ENCODE measurements around the gene CEACAM16.
A peak's percentile ranks its signal among the peaks of the same experiment; 100 is the strongest.
"Not testable (repeated sequence)": the region's sequence is repeated elsewhere in the genome, so short reads cannot be mapped to it uniquely, and the experiment has no call there.

Gene CEACAM16

DNA sequence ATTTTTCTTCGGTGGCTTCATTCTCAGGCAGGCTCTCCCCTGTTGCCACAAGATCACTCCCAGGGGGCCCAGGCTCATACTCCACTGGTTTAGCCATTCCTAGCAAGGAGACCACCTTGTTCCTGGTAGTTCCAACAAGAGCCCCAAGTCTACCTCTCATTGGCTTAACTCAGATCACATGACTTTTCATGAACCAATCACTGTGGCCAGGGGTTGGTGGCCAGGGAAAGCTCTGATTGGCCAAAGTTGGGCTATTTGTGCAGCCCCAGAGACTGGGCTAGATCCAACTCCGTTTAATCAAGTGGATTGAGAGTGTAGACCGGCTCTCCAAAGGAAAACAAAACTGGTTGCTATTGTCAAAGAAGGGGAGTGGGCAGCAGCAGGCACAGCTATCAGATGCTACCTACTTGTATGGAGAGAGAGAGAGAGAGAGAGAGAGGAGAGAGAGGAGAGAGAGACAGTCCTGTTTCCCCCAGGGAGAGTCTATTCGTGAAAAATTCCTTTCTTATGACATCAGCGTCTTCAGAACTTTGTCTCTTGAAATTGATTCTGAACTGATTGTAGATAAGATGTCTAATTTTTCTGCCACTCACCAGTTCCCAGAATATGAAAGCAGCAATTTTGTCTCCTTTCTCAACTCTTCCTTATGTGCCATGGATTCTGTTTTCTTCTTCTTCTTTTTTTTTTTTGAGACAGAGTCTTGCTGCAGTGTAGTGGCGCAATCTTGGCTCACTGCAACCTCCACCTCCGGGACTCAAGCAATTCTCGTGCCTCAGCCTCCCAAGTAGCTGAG lies 21.7 kb upstream of the CEACAM16 start:
- DNase-seq: no peak

- DNase-seq: no peak
Measured at GRCh38 chr19:44680536-44680935, 18.4 kb upstream of the CEACAM16 start.

GRCh38 chr19:44681992-44682790 lies 16.8 kb upstream of the CEACAM16 start:
- no peak for DNase-seq

DNA sequence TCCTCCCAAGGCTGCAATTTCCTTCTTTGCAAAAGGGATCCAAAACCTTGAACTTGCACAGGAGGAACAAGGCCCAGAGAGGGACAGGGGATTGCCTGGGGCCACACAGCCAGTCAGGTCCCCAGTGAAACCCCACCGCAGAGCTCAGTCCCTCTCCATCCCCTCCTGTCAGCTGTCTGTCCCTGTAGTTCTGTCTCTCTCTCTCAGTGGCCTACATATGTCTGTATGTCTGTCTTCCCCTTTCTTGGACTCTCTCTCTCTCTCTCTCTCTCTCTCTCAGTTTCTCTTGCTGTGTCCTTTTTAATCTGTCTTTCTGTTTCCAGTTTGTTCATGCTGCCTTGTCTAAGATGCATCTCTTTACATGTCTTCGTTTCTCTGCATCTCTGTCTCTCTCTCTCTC lies 16.1 kb upstream of the CEACAM16 start:
- DNase-seq: no peak

- DNase-seq: no peak
Measured at GRCh38 chr19:44683434-44684210, 15.3 kb upstream of the CEACAM16 start.

DNA sequence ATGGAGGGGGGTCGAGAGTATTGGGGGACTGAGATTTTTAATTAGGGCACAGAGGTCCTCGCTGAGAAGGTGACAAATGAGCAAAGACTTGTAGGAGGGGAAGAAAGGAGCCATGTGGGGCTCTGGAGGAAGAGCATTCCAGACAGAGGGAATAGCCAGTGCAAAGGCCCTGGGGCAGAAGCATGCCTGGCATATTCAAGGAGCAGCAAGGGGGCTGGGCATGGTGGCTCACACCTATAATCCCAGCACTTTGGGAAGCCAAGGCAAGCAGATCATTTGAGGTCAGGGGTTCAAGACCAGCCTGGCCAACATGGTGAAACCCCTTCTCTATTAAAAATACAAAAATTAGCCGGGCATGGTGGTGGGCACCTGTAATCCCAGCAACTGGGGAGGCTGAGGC lies 14.6 kb upstream of the CEACAM16 start:
- not testable (repeated sequence) for DNase-seq

GRCh38 chr19:44684892-44685863 lies 13.8 kb upstream of the CEACAM16 start:
- peak in 1 of 2 donors; percentile 18 for DNase-seq

DNA sequence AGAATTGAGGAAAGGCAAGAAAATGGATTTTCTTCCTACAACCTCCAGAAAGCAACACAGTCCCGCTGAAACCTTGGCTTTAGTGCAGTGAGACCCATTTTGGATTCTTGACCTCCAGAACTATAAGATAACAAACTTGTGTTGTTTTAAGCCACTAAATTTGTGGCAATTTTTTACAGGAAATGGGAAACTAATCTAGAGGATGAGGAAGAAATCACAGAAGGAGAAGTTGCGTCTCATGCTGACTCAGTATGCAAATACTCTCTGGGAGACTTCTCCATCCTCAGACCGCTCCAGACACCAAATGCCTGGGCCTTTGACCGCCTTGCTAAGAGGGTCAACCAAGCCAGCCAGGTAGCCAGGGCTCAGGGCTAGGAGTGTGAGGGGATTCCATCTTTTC lies 13.1 kb upstream of the CEACAM16 start:
- DNase-seq: peak in 1 of 2 donors; percentile 35

DNA sequence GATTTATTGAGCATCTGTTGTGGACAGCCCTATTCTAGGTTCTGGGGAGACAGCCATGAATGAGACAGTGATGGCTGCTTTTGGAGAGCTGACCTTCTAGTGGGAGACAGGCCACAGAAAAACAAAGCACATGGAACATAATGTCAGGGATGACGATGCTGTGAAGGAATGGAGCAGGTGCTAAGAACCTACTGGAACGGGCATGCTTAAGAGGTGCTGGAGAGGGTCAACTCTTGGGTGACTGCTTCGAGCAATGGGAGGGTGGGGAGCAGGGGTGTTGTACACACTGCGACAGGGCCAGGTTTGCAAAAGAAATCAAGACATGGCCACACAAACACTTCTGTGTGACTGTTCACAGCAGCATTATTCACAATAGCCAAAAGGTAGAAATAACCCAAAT lies 12.1 kb upstream of the CEACAM16 start:
- DNase-seq: no peak

GRCh38 chr19:44687888-44688287 lies 11.1 kb upstream of the CEACAM16 start:
- peak in 1 of 2 donors; percentile 14 for DNase-seq

- peak; percentile 73 to 75 for DNase-seq
Measured at GRCh38 chr19:44689290-44690130, 9.4 kb upstream of the CEACAM16 start.

DNA sequence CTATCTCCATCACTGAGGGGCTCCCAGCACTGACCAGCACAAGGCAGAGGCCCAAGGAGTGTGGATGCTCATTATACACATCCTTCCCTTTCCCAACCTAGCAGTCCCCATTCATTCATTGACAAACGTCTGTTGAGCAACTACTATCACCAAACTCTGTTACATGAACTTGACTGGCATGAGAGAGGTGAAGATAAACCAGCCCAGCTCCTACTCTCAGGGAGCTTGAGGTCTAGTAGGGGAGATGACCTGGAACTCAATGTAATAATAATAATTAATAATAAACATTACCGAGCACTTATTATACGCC lies 8.9 kb upstream of the CEACAM16 start:
- no peak for DNase-seq

DNA sequence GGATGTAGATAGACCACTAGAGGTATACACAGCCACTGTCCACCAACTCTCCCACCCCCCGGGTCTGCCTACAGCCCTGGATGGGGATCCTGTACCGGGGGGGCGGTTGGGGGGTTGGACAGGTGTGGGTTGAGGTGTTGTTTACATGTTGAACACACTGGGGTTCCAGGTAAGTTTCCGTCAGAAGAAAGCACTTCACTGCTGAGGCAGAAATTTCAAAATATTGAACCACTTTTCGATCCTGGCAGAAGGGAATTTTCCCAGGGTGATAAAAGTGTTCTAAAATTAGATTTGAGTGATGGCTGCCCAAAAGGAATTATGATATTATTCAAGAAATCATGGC lies 6.6 kb upstream of the CEACAM16 start:
- DNase-seq: no peak

- DNase-seq: peak; percentile 12 to 35
Measured at GRCh38 chr19:44694184-44694579, 4.8 kb upstream of the CEACAM16 start.

DNA sequence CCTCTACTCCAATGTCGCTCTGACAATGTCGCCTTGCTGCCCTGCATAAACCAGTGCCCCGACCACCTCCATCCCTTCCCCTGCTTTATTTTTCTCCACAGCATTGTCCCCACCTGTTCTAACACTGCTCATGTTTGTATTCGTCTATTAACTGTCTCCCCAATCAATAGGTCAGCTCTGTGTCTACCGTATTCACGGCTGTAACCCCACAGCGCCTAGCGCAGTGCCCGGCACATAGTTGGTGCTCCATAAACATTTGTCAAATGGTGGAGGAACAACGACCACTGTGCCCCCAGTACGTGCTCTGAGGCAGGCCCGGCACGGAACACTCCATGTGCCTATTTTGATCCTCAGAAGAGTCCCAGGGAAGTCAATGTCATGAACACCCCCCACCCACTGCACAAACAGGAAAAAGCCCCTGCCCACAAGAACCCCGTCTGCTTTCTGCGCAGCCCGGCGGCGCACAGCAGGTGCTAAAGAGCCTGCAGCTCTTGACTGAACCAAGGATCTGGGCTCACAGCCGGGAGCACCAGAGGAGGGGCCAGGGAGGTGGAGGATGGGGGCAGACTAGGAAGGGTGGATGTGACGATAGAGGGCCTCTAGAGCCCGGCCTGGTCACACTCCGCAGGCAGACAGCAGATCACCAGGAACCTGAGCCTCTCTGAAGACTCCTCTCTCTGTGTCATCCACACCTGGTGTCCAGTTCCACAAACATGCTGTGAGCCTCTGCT lies 1.8 kb upstream of the CEACAM16 start:
- DNase-seq: no peak

DNA sequence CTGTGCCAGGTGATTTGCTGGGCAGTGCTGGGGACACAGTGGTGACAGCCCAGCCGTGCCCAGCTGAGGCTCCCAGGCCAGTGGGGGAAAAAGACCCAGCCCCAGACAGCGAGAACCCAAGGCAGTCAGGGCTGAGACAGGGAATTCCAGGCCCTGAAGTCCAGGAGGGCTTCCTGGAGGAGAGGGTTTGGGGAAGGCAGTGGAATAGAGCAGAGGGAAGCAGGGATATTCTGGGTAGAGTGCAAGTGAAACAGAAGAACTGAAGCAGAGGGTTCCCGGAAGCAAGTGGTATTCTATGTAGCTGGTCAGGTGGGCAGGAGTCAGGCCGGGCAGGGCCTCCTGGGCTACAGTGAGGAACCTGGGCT lies 1.3 kb upstream of the CEACAM16 start:
- DNase-seq: no peak

DNA sequence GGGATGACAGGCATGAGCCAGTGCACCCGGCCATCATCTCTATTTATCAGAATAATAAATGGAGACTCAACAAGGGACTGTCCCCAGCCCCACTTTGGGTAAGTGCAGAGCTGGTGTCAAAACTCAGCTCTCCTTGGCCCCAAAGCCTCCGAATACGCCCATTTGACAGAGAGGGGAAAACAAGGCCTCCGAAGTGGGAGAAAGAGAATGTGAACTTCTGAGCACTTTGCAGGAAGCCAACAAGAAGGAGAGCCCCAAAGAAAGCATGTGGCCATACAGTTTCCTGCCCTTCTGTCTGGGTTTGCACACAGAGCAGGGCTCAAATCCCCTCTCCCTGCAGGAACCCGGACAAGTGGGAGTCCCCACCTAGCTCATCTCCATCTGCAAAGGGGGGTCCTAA lies 1.6 kb downstream of the CEACAM16 start:
- DNase-seq: no peak

DNA sequence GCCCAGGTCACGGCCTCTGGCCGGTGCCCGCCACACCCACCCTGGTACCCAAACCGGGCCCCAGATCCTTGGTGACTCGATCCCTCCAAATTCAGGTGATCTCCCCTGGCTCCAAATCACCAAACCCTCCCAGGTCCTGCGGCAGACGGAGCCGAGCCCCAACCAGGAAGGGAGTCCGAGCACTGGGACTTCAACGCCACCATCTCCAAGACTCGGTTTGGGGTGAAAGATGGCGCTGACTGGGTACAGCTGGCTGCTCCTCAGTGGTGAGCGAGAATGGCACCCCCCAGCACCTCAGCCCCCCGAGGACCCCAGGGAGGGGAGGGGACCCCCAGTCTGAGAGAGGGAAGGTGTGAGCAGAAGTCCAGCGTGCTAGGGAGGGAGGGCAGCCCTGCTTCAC lies 2.3 kb downstream of the CEACAM16 start:
- DNase-seq: no peak

DNA sequence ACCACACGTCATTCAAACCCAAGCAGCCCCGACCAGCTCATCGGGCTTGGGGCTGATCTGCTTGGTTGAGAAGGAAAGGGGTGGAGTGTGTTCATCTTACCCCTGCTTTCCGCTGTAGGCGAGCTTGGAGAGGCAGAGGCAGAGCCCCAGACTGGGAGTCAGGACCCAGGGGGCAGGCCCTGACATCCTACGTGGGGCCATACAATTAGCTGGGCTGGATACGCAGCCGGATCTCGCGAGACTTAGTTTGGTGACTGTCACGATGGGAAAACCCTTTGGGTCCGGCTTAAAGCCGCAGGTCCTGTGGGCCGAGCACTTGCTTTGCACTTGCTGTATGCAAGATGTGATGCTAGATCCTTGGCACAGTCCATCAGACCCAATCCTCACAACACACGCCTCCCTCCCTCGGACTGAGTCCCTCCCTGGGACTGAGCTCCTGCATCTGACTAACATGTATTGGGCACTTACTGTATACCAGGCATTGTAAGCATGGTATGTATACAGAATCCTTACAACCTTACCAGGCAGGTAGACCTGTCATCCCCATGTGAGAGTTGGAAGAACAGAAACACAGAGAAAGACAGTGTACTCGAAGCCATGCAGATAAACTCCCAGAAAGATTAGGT lies 3.7 kb downstream of the CEACAM16 start:
- DNase-seq: no peak

GRCh38 chr19:44703336-44704078 lies 4.6 kb downstream of the CEACAM16 start:
- DNase-seq: no peak

All from CD4-positive, alpha-beta T cell treated with Interleukin-4 for 1 hour (primary cell).